Stimulated activated CD4-positive, alpha-beta T cell treated with anti-CD3 and anti-CD28 coated beads, Interleukin-4, amount 100 ng/mL, for 1 hour (primary cell): ENCODE measurements around the gene PCDHGA3.
"Not testable (repeated sequence)": the region's sequence is repeated elsewhere in the genome, so short reads cannot be mapped to it uniquely, and the experiment has no call there.

Experiments used
- DNase-seq: peaks from one replicate; pipeline ENCODE4 v3.0.0-alpha.2; 2020

PCDHGA3 gene

DNA sequence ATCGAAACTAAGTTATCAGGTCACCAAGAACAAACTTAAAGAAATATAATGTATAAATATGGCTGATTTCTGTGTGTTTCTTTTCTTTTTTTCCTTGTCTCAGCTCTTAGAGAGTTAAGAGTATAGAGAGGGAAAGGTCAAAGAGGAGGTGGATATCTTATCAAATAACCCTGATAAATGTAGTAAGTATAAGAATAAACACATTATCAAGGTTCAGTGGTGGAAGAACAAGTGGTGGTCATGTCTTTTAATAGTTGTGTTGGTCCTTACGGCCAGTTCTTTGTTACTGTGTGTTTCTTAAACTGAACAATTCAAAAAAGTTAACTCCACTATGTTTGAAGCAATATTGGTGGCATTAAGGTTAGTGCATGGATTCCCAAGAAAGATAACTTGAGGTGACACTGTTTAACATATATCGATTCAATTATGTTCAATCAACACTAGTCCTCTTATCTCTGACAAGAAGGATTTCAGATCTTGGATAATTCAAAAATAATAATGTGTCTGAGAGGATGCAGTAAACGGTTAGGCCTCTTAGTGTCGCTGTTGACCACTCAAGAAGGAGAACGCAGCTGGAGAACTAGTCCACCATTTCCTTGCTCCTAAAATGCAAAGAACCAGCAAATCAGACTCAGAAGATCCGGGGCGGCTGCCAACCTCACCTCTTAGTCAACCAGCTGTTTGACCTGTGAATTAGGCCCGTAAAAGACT lies at the start of gene PCDHGA3:
Gene PCDHGA3, plus strand, starts transcription at position 588 of the 711 bp plus-strand sequence. CDS start 205 bp downstream, outside the sequence.
- no peak for DNase-seq

GRCh38 chr5:141298376-141298775 lies 45.3 kb upstream of the PCDHGA3 start:
- DNase-seq = no peak

- DNase-seq = no peak
These were observed 39.9 kb upstream of the PCDHGA3 start, which contains the start of gene SLC25A2 for GRCh38 chr5:141303756-141304155. SLC25A2 (minus strand) TSS chr5:141304049; CDS start chr5:141303865, 184 bp downstream.

DNA sequence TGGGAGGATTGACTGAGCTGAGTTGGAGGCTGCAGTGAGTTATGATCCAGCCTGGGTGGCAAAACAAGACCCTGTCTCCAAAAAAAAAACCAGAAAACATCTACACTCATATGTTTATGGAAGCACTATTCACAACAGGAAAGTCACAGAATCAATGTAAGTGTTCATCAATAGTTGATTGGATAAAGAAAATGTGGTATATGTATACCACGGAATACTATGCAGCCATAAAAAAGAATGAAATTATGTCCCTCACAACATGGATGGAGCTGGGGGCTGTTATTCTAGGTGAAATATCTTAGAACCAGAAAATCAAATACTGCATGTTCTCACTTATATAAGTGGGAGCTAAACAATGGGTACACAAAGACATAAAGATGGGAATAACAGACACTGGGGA lies 37.0 kb upstream of the PCDHGA3 start:
- DNase-seq = no peak

- DNase-seq = no peak
These were observed 29.9 kb upstream of the PCDHGA3 start for GRCh38 chr5:141313711-141314110.

- DNase-seq = not testable (repeated sequence)
These were observed 26.7 kb upstream of the PCDHGA3 start for GRCh38 chr5:141316963-141317362.

DNA sequence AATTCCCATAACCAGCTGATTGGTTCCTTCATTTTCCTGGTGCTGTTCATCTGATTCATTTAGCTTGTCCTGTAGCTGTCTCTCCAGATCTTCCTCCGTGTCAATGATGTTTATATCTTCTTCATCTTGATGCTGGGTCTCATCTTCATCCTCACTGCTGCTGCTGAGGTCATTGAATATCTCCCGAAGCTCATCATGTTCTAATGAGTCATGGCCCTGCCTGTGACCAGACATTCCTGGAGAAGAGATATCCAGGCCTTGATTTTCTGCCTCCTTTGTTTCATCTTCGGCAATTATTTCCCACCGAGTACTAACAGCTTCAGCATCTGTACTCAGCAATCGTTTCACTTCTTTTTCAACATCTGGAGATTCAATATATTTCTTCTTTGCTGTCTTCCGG lies 24.4 kb upstream of the PCDHGA3 start:
- no peak for DNase-seq

- no peak for DNase-seq
These were observed 23.9 kb upstream of the PCDHGA3 start for GRCh38 chr5:141319699-141320098.

- peak; percentile 93 for DNase-seq
These were observed 23.1 kb upstream of the PCDHGA3 start, which contains the start of gene TAF7 for GRCh38 chr5:141320225-141321169. TAF7 (minus strand) TSS chr5:141320784; CDS start chr5:141320044, 740 bp downstream.

- no peak for DNase-seq
These were observed 21.4 kb upstream of the PCDHGA3 start for GRCh38 chr5:141322261-141322660.

DNA sequence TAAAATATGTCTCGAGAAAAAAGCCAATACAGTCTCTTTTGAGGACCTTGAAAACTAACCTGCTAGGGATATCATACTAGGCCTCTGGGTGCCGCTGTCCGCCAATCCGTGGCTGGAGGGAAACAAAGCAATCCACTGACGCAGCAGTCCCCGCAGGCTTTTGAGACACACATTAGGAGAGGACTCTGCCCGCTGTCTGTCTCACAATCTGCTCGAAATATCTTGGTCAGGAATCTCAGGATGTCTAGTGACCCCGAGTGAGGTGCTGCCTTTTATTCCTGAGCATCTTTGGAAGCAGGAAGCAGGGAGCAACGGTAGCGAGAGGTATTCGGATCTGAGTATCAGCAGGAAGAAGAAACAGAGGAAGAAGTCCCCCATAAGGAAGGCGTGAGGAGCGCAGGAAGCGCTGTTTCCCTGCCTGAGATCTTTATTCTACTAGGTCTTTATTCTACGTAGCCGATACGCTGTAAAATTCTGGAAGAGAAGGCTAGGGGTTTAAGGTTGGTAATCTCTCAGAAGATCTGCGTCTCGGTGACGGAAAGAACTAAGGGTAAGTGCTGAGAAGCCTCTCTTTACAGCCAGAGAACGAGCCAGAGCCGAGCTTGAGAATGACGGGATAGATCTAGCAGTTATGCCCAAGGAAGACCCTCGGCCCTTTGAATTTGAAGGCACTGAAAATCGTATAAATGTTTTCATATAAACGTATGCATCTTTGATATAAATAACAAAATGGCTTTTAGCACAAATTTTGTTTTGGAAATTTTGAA lies 17.4 kb upstream of the PCDHGA3 start:
- peak; percentile 70 for DNase-seq

GRCh38 chr5:141328231-141328630 lies 15.4 kb upstream of the PCDHGA3 start:
- no peak for DNase-seq

DNA sequence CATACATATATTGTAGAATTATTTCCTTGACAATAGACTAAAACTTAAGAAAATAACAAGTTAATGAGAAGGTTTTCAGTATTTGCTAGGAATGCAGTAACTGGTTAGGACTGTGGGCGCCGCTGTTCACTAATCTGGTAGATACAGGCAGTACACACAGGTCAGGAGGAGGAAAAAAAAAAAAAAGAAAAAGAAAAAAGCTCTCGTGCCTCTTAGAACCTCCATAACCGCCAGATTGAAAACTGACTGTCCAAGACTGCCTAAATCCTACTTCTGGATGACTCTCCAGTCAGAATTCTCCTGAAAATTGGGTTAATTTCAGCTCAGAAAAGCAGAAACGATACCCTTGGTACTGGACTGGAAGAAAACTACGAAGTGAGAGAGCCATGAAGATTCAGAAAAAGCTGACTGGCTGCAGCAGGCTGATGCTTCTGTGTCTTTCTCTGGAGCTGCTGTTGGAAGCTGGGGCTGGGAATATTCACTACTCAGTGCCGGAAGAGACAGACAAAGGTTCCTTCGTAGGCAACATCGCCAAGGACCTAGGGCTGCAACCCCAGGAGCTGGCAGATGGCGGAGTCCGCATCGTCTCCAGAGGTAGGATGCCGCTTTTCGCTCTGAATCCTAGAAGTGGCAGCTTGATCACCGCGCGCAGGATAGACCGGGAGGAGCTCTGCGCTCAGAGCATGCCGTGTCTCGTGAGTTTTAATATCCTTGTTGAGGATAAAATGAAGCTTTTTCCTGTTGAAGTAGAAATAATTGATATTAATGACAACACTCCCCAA lies 13.1 kb upstream of the PCDHGA3 start, which contains the start of gene PCDHGA1:
Gene PCDHGA1, plus strand, starts transcription at position 216 of the 782 bp plus-strand sequence.
- DNase-seq = peak; percentile 25

DNA sequence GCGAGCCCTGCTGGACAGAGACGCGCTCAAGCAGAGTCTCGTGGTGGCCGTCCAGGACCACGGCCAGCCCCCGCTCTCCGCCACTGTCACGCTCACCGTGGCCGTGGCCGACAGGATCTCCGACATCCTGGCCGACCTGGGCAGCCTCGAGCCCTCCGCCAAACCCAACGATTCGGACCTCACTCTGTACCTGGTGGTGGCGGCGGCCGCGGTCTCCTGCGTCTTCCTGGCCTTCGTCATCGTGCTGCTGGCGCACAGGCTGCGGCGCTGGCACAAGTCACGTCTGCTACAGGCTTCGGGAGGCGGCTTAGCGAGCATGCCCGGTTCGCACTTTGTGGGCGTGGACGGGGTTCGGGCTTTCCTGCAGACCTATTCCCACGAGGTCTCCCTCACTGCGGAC lies 11.1 kb upstream of the PCDHGA3 start:
- not testable (repeated sequence) for DNase-seq

DNA sequence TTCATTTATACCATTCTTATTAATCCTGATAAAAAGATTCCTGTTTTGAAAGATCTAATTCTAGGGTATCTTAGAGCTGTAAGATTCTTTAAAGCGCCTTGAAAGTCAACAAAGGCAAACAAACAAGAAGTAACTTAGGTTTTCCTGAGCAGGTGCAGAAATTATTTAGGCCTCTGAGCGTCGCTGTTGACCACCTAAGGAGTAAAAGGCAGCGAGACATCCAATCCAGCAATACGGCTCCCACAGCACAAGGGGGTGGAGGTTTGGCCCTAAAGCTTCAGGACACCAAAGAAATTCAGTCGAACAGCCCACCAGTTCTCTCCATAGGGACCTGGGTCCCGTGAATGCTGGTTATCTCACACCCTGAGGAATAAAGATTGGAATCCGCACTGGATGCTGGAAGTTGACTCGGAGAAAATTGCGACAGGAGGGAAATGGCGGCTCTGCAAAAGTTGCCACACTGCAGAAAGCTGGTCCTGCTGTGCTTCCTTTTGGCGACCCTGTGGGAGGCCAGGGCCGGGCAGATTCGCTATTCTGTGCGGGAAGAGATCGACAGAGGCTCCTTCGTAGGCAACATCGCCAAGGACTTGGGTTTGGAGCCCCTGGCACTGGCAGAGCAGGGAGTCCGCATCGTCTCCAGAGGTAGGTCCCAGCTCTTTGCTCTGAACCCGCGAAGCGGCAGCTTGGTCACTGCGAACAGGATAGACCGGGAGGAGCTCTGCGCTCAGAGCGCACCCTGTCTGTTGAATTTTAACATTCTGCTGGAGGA lies 4.9 kb upstream of the PCDHGA3 start, which contains the start of gene PCDHGA2:
Gene PCDHGA2, plus strand, starts transcription at position 223 of the 769 bp plus-strand sequence.
- no peak for DNase-seq

DNA sequence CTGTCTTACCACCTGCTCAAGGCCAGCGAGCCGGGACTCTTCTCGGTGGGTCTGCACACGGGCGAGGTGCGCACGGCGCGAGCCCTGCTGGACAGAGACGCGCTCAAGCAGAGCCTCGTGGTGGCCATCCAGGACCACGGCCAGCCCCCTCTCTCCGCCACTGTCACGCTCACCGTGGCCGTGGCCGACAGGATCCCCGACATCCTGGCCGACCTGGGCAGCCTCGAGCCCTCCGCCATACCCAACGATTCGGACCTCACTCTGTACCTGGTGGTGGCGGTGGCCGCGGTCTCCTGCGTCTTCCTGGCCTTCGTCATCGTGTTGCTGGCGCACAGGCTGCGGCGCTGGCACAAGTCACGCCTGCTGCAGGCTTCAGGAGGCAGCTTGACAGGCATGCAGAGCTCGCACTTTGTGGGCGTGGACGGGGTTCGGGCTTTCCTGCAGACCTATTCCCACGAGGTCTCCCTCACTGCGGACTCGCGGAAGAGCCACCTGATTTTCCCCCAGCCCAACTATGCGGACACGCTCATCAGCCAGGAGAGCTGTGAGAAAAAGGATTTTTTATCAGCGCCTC lies 2.8 kb upstream of the PCDHGA3 start:
- DNase-seq = not testable (repeated sequence)

- DNase-seq = no peak
These were observed 856 bp upstream of the PCDHGA3 start for GRCh38 chr5:141342773-141343172.

- no peak for DNase-seq
These were observed 379 bp downstream of the PCDHGA3 start for GRCh38 chr5:141343953-141344463.

- DNase-seq = no peak
These were observed 1.7 kb downstream of the PCDHGA3 start for GRCh38 chr5:141345327-141345726.

- not testable (repeated sequence) for DNase-seq
These were observed 2.4 kb downstream of the PCDHGA3 start for GRCh38 chr5:141346017-141346416.
